SK-N-SH treated with all-trans-retinoic acid at 6 μM for 48 hours (cell line): ENCODE measurements around the gene NAA38.

Source experiments
- ATAC-seq: fragments of 200-7000 bp; cut with Tn5 transposase; 3 replicates; pipeline ENCODE4 v1.9.1; 2020; ENCODE audit warnings: mild to moderate bottlenecking, moderate library complexity
- ARNTL ChIP-seq: fragments of 450-650 bp; formaldehyde crosslinking; IDR thresholded peaks from 2 replicates; pipeline ENCODE4 v1.5.0; 2020; ENCODE audit warnings: low read depth, mild to moderate bottlenecking, moderate library complexity, borderline replicate concordance
- BACH2 ChIP-seq: fragments of 250-450 bp; sonication (Bioruptor Pico); IDR thresholded peaks from 2 replicates; pipeline ENCODE4 v1.9.0; 2021; ENCODE audit warnings: mild to moderate bottlenecking, borderline replicate concordance
- CREB5 ChIP-seq: fragments of 250-450 bp; sonication (Bioruptor Pico); IDR thresholded peaks from 2 replicates; pipeline ENCODE4 v1.5.1; 2020; ENCODE audit warnings: low read depth, mild to moderate bottlenecking, moderate library complexity
- ESRRG ChIP-seq: fragments of 250-450 bp; sonication (Bioruptor Pico); IDR thresholded peaks from 2 replicates; pipeline ENCODE4 v1.6.1; 2021; ENCODE audit warnings: mild to moderate bottlenecking
- GLIS3 ChIP-seq: fragments of 250-450 bp; sonication (Bioruptor Pico); IDR thresholded peaks from 2 replicates; pipeline ENCODE4 v1.5.0; 2020; ENCODE audit warnings: mild to moderate bottlenecking, moderate library complexity
- ISL1 ChIP-seq: fragments of 250-450 bp; sonication (Bioruptor Pico); IDR thresholded peaks from 2 replicates; pipeline ENCODE4 v2.1.2; 2022; ENCODE audit warnings: mild to moderate bottlenecking, moderate library complexity
- POU6F1 ChIP-seq: fragments of 250-450 bp; sonication (Bioruptor Pico); IDR thresholded peaks from 2 replicates; pipeline ENCODE4 v1.8.0; 2021; ENCODE audit warnings: low read depth, mild to moderate bottlenecking, moderate library complexity, borderline replicate concordance
- PPARA ChIP-seq: fragments of 250-450 bp; sonication (Bioruptor Pico); IDR thresholded peaks from 2 replicates; pipeline ENCODE4 v1.5.0; 2020; ENCODE audit warnings: mild to moderate bottlenecking, borderline replicate concordance
- RARB ChIP-seq: fragments of 250-450 bp; sonication (Bioruptor Pico); IDR thresholded peaks from 2 replicates; pipeline ENCODE4 v1.8.0; 2021; ENCODE audit warnings: mild to moderate bottlenecking, moderate library complexity
- SNAI2 ChIP-seq: fragments of 250-450 bp; sonication (Bioruptor Pico); IDR thresholded peaks from 2 replicates; pipeline ENCODE4 v1.5.0; 2020; ENCODE audit warnings: mild to moderate bottlenecking, moderate library complexity
- TCF4 ChIP-seq: fragments of 250-450 bp; sonication (Bioruptor Pico); IDR thresholded peaks from 2 replicates; pipeline ENCODE4 v1.8.0; 2021; ENCODE audit warnings: mild to moderate bottlenecking, moderate library complexity, borderline replicate concordance
- TOX ChIP-seq: fragments of 250-450 bp; sonication (Bioruptor Pico); IDR thresholded peaks from 2 replicates; pipeline ENCODE4 v1.8.0; 2021; ENCODE audit warnings: mild to moderate bottlenecking, moderate library complexity, borderline replicate concordance
- ZC3H10 ChIP-seq: fragments of 250-450 bp; sonication (Bioruptor Pico); IDR thresholded peaks from 2 replicates; pipeline ENCODE4 v1.5.1; 2021; ENCODE audit warnings: mild to moderate bottlenecking, moderate library complexity
- ZFP3 ChIP-seq: fragments of 250-450 bp; sonication (Bioruptor Pico); IDR thresholded peaks from 2 replicates; pipeline ENCODE4 v1.5.0; 2020; ENCODE audit warnings: mild to moderate bottlenecking, moderate library complexity
- ZFP30 ChIP-seq: fragments of 450-650 bp; formaldehyde crosslinking; IDR thresholded peaks from 2 replicates; pipeline ENCODE4 v1.5.0; 2022; ENCODE audit warnings: mild to moderate bottlenecking, moderate library complexity
- ZNF565 ChIP-seq: fragments of 450-650 bp; formaldehyde crosslinking; conservative IDR thresholded peaks from 2 replicates; pipeline ENCODE4 v1.5.0; 2020; ENCODE audit warnings: low read depth, mild to moderate bottlenecking, moderate library complexity
- ZNF70 ChIP-seq: fragments of 450-650 bp; formaldehyde crosslinking; IDR thresholded peaks from 2 replicates; pipeline ENCODE4 v1.5.0; 2020; ENCODE audit warnings: mild to moderate bottlenecking, moderate library complexity
- ZNF8 ChIP-seq: fragments of 450-650 bp; formaldehyde crosslinking; IDR thresholded peaks from 2 replicates; pipeline ENCODE4 v1.5.0; 2020; ENCODE audit warnings: mild to moderate bottlenecking, moderate library complexity
- TF ChIP-seq, protein P1 (sequence below): fragments of 250-450 bp; sonication (Bioruptor Pico); IDR thresholded peaks from 2 replicates; pipeline ENCODE4 v1.8.0; 2020; ENCODE audit warnings: mild to moderate bottlenecking, moderate library complexity, borderline replicate concordance
- TF ChIP-seq, protein P2 (sequence below): fragments of 250-450 bp; sonication (Bioruptor Pico); IDR thresholded peaks from 2 replicates; pipeline ENCODE4 v1.5.0; 2020; ENCODE audit warnings: mild to moderate bottlenecking, moderate library complexity
- TF ChIP-seq, protein P3 (sequence below): fragments of 250-450 bp; sonication (Bioruptor Pico); IDR thresholded peaks from 2 replicates; pipeline ENCODE4 v1.5.1; 2021; ENCODE audit warnings: mild to moderate bottlenecking, moderate library complexity

NAA38 gene

DNA sequence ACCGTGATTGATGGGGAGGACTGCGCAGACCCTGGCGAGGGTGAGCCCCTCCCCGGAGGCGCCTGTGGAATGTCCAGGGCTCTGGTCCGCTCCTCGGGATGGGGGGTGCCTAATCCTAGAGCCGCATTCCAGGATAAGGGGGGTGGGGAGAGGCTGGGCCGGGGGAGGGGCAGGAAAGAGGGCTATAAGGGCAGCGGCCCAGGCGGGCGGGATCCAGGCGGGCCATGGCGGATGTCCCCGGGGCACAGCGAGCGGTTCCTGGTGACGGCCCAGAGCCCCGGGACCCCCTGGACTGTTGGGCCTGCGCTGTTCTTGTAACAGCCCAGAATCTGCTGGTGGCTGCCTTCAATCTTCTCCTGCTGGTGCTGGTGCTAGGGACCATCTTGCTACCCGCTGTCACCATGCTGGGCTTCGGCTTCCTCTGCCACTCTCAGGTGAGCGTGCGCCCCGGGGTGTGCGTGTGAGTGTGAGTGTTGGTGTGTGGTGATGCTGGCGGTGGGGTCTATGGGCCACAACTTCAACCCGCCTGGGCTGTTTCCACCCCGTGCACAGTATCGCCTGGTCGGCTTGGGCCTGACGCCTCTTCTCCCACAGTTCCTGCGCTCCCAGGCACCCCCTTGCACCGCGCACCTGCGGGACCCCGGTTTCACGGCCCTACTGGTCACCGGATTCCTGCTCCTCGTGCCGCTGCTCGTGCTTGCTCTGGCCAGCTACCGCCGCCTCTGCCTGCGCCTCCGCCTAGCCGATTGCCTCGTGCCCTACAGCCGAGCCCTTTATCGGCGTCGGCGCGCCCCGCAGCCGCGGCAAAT lies 2.3 kb downstream of the NAA38 start, which contains the start of gene TMEM88:
Gene TMEM88 (plus strand): TSS at position 216 of the 809 bp plus-strand sequence. CDS start 9 bp downstream, at position 225.
- ATAC-seq = no peak
- TF ChIP-seq CREB5 (no peak), ZNF70 (CRISPR knock-in tag) (no peak)

DNA sequence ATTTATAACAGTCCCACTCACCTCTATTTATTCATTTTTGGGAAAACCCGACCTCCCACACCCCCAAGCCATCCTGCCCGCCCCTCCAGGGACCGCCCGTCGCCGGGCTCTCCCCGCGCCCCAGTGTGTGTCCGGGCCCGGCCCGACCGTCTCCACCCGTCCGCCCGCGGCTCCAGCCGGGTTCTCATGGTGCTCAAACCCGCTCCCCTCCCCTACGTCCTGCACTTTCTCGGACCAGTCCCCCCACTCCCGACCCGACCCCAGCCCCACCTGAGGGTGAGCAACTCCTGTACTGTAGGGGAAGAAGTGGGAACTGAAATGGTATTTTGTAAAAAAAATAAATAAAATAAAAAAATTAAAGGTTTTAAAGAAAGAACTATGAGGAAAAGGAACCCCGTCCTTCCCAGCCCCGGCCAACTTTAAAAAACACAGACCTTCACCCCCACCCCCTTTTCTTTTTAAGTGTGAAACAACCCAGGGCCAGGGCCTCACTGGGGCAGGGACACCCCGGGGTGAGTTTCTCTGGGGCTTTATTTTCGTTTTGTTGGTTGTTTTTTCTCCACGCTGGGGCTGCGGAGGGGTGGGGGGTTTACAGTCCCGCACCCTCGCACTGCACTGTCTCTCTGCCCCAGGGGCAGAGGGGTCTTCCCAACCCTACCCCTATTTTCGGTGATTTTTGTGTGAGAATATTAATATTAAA lies 3.1 kb downstream of the NAA38 start:
- TF ChIP-seq ESRRG (CRISPR knock-in tag) (no peak), BACH2 (CRISPR knock-in tag) (no peak), POU6F1 (CRISPR knock-in tag) (no peak), SNAI2 (CRISPR knock-in tag) (no peak), ZNF8 (CRISPR knock-in tag) (no peak), ZC3H10 (CRISPR knock-in tag) (no peak), GLIS3 (CRISPR knock-in tag) (no peak), ZFP3 (CRISPR knock-in tag) (no peak), ZNF565 (no peak), ISL1 (CRISPR knock-in tag) (no peak), RARB (CRISPR knock-in tag) (no peak), ZFP30 (CRISPR knock-in tag) (no peak), PPARA (CRISPR knock-in tag) (no peak), CREB5 (no peak)
- TF ChIP-seq, protein P1, sequence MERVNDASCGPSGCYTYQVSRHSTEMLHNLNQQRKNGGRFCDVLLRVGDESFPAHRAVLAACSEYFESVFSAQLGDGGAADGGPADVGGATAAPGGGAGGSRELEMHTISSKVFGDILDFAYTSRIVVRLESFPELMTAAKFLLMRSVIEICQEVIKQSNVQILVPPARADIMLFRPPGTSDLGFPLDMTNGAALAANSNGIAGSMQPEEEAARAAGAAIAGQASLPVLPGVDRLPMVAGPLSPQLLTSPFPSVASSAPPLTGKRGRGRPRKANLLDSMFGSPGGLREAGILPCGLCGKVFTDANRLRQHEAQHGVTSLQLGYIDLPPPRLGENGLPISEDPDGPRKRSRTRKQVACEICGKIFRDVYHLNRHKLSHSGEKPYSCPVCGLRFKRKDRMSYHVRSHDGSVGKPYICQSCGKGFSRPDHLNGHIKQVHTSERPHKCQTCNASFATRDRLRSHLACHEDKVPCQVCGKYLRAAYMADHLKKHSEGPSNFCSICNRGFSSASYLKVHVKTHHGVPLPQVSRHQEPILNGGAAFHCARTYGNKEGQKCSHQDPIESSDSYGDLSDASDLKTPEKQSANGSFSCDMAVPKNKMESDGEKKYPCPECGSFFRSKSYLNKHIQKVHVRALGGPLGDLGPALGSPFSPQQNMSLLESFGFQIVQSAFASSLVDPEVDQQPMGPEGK (CRISPR knock-in tag) = no peak
- TF ChIP-seq, protein P2, sequence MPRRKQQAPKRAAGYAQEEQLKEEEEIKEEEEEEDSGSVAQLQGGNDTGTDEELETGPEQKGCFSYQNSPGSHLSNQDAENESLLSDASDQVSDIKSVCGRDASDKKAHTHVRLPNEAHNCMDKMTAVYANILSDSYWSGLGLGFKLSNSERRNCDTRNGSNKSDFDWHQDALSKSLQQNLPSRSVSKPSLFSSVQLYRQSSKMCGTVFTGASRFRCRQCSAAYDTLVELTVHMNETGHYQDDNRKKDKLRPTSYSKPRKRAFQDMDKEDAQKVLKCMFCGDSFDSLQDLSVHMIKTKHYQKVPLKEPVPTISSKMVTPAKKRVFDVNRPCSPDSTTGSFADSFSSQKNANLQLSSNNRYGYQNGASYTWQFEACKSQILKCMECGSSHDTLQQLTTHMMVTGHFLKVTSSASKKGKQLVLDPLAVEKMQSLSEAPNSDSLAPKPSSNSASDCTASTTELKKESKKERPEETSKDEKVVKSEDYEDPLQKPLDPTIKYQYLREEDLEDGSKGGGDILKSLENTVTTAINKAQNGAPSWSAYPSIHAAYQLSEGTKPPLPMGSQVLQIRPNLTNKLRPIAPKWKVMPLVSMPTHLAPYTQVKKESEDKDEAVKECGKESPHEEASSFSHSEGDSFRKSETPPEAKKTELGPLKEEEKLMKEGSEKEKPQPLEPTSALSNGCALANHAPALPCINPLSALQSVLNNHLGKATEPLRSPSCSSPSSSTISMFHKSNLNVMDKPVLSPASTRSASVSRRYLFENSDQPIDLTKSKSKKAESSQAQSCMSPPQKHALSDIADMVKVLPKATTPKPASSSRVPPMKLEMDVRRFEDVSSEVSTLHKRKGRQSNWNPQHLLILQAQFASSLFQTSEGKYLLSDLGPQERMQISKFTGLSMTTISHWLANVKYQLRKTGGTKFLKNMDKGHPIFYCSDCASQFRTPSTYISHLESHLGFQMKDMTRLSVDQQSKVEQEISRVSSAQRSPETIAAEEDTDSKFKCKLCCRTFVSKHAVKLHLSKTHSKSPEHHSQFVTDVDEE = no peak
- TF ChIP-seq, protein P3, sequence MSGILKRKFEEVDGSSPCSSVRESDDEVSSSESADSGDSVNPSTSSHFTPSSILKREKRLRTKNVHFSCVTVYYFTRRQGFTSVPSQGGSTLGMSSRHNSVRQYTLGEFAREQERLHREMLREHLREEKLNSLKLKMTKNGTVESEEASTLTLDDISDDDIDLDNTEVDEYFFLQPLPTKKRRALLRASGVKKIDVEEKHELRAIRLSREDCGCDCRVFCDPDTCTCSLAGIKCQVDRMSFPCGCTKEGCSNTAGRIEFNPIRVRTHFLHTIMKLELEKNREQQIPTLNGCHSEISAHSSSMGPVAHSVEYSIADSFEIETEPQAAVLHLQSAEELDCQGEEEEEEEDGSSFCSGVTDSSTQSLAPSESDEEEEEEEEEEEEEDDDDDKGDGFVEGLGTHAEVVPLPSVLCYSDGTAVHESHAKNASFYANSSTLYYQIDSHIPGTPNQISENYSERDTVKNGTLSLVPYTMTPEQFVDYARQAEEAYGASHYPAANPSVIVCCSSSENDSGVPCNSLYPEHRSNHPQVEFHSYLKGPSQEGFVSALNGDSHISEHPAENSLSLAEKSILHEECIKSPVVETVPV = no peak
- ATAC-seq = no peak

- TF ChIP-seq, protein P1 (CRISPR knock-in tag) = no peak
- no peak for TF ChIP-seq ZNF565
- TF ChIP-seq ARNTL (CRISPR knock-in tag) = no peak
- TF ChIP-seq TCF4 (CRISPR knock-in tag) = no peak
- no peak for TF ChIP-seq GLIS3 (CRISPR knock-in tag)
- no peak for TF ChIP-seq ISL1 (CRISPR knock-in tag)
- TF ChIP-seq ZNF70 (CRISPR knock-in tag) = no peak
- no peak for TF ChIP-seq ZC3H10 (CRISPR knock-in tag)
- no peak for TF ChIP-seq ESRRG (CRISPR knock-in tag)
- TF ChIP-seq ZFP30 (CRISPR knock-in tag) = no peak
- TF ChIP-seq ZFP3 (CRISPR knock-in tag) = no peak
- no peak for TF ChIP-seq TOX (CRISPR knock-in tag)
- TF ChIP-seq CREB5 = no peak
- no peak for TF ChIP-seq ZNF8 (CRISPR knock-in tag)
- no peak for ATAC-seq
Measured at GRCh38 chr17:7853691-7854038, 3.7 kb downstream of the NAA38 start.
